GM12892 (cell line): ENCODE results near the gene U2SURP.

Source experiments
- POLR2A ChIP-seq: IDR thresholded peaks from 2 replicates; pipeline ENCODE4 v1.6.1; 2011; ENCODE audit warnings: low read depth, low read length, control low read depth
- TAF1 ChIP-seq: IDR thresholded peaks from 2 replicates; pipeline ENCODE4 v1.6.1; 2011; ENCODE audit warnings: low read depth, mild to moderate bottlenecking, control low read depth, low read length, borderline replicate concordance

- no peak for TF ChIP-seq TAF1
- TF ChIP-seq POLR2A: no peak
Observed at GRCh38 chr3:143063018-143063417, 61.6 kb downstream of the U2SURP start.
